Astrocyte (in vitro differentiated cells and primary cell): Measurements from ENCODE around the gene ROR1.

ENCODE experiments used
- EZH2 ChIP-seq: IDR thresholded peaks from 2 replicates; pipeline ENCODE4 v1.6.1; 2012; ENCODE audit warnings: mild to moderate bottlenecking, low read length, inconsistent platforms; ENCODE audit not compliant: insufficient read depth
- TF ChIP-seq, protein P1 (sequence below): IDR thresholded peaks from 2 replicates; pipeline ENCODE4 v1.5.1; 2011; ENCODE audit warnings: low read depth, mild to moderate bottlenecking, inconsistent platforms, low read length, moderate library complexity; ENCODE audit not compliant: insufficient read depth

DNA sequence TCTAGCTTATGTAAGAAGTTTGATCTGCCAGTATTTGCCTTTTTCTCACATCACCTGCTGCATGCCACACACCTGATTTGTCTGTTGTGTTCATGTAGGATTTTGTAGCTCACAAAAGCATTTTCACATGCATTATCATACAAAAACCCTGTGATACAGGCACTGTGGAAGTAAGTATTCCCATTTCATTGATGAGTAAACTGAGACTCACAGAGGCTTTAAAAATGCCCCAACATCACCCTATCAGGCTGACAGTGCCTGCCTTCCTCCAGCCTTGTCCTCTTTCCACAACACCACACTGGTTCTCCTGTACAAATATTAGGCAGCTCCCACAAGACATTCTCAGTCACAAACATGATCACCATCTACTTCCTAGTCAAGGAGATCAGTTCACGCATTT, 343.7 kb downstream of the ROR1 start:
- TF ChIP-seq, protein P1, sequence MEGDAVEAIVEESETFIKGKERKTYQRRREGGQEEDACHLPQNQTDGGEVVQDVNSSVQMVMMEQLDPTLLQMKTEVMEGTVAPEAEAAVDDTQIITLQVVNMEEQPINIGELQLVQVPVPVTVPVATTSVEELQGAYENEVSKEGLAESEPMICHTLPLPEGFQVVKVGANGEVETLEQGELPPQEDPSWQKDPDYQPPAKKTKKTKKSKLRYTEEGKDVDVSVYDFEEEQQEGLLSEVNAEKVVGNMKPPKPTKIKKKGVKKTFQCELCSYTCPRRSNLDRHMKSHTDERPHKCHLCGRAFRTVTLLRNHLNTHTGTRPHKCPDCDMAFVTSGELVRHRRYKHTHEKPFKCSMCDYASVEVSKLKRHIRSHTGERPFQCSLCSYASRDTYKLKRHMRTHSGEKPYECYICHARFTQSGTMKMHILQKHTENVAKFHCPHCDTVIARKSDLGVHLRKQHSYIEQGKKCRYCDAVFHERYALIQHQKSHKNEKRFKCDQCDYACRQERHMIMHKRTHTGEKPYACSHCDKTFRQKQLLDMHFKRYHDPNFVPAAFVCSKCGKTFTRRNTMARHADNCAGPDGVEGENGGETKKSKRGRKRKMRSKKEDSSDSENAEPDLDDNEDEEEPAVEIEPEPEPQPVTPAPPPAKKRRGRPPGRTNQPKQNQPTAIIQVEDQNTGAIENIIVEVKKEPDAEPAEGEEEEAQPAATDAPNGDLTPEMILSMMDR: no peak
- no peak for TF ChIP-seq EZH2
